ENCODE data around the gene CCT8.

The CCT8 gene

GRCh38 chr21:29092102-29092959 is 18.9 kb upstream of the CCT8 start (continued):
- TF ChIP-seq TSHZ2 (CRISPR knock-in tag; IDR thresholded peaks at IDR 0.05), result no peak

DNA sequence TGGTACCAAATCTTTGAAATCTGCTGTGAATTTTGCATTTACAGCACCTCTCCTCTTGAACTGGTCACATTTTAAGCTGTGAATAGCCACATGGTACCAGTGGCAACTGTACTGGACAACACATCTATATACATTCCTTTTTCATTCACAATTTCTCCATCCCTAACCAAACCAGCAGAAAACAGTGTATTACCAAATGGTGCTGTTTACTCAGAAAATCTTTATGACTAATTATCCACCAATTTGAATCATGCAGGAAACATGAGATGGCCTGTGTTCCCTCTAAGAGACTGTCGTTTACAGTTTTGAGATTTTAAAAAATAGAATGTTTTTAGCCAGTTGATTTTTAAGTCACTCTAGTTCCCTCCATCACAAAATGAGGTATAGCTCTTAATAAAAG is 17.6 kb upstream of the CCT8 start:
- TF ChIP-seq GLIS3 (CRISPR knock-in tag; IDR thresholded peaks at IDR 0.05) (no peak), TOX (CRISPR knock-in tag; IDR thresholded peaks at IDR 0.05; ENCODE audit: borderline replicate concordance) (no peak), TCF4 (CRISPR knock-in tag; IDR thresholded peaks at IDR 0.05; ENCODE audit: borderline replicate concordance) (no peak), PPARA (CRISPR knock-in tag; IDR thresholded peaks at IDR 0.05; ENCODE audit: borderline replicate concordance) (no peak), SNAI2 (CRISPR knock-in tag; IDR thresholded peaks at IDR 0.05) (no peak), RARB (CRISPR knock-in tag; IDR thresholded peaks at IDR 0.05) (no peak), ESRRG (CRISPR knock-in tag; IDR thresholded peaks at IDR 0.05) (no peak), ZNF8 (CRISPR knock-in tag; IDR thresholded peaks at IDR 0.05) (no peak)
- peak; percentile 73 for ATAC-seq

DNA sequence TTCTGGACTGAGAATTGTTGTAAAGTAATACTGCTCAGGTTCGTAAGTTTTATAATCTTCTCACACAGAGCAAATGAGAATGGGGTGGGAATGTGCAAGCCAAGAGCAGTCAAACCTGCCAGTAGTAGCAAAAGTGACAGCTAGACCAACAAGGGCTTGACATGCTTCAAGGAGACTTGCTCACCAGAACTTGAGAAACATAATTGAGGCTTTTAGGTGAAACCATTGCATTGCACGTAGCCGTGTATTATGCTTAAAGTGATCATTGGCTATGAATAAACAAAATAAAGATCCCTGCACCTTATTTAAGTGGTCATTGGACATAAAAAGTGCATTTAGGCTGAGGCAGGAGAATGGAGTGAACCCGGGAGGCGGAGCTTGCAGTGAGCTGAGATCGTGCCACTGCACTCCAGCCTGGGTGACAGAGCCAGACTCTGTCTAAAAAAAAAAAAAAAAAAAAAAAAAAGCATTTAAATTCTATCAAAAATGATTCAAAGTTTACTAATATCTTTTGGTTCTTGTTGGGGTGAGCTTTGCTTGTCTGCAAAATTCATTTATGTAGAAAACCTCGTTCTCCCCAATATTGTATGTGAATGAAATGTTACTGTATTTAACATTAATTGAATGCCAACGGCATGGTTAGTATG is 11.8 kb upstream of the CCT8 start:
- ATAC-seq, result no peak
- TF ChIP-seq GLIS3 (CRISPR knock-in tag; IDR thresholded peaks at IDR 0.05) (no peak), OSR1 (CRISPR knock-in tag; IDR thresholded peaks at IDR 0.05) (no peak), TOX (CRISPR knock-in tag; IDR thresholded peaks at IDR 0.05; ENCODE audit: borderline replicate concordance) (no peak), ARNTL (CRISPR knock-in tag; IDR thresholded peaks at IDR 0.05; ENCODE audit: borderline replicate concordance, low read depth) (no peak), RARB (CRISPR knock-in tag; IDR thresholded peaks at IDR 0.05) (no peak), CSDC2 (CRISPR knock-in tag; IDR thresholded peaks at IDR 0.05) (no peak), ZC3H10 (CRISPR knock-in tag; IDR thresholded peaks at IDR 0.05) (no peak), TCF4 (CRISPR knock-in tag; IDR thresholded peaks at IDR 0.05; ENCODE audit: borderline replicate concordance) (no peak), PPARA (CRISPR knock-in tag; IDR thresholded peaks at IDR 0.05; ENCODE audit: borderline replicate concordance) (no peak), ZNF8 (CRISPR knock-in tag; IDR thresholded peaks at IDR 0.05) (no peak), ZFP3 (CRISPR knock-in tag; IDR thresholded peaks at IDR 0.05) (no peak), ZFP30 (CRISPR knock-in tag; IDR thresholded peaks at IDR 0.05) (no peak), ZNF70 (CRISPR knock-in tag; IDR thresholded peaks at IDR 0.05) (no peak)
- TF ChIP-seq, protein P1, sequence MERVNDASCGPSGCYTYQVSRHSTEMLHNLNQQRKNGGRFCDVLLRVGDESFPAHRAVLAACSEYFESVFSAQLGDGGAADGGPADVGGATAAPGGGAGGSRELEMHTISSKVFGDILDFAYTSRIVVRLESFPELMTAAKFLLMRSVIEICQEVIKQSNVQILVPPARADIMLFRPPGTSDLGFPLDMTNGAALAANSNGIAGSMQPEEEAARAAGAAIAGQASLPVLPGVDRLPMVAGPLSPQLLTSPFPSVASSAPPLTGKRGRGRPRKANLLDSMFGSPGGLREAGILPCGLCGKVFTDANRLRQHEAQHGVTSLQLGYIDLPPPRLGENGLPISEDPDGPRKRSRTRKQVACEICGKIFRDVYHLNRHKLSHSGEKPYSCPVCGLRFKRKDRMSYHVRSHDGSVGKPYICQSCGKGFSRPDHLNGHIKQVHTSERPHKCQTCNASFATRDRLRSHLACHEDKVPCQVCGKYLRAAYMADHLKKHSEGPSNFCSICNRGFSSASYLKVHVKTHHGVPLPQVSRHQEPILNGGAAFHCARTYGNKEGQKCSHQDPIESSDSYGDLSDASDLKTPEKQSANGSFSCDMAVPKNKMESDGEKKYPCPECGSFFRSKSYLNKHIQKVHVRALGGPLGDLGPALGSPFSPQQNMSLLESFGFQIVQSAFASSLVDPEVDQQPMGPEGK (CRISPR knock-in tag; IDR thresholded peaks at IDR 0.05; ENCODE audit: borderline replicate concordance), result no peak
- TF ChIP-seq, protein P2, sequence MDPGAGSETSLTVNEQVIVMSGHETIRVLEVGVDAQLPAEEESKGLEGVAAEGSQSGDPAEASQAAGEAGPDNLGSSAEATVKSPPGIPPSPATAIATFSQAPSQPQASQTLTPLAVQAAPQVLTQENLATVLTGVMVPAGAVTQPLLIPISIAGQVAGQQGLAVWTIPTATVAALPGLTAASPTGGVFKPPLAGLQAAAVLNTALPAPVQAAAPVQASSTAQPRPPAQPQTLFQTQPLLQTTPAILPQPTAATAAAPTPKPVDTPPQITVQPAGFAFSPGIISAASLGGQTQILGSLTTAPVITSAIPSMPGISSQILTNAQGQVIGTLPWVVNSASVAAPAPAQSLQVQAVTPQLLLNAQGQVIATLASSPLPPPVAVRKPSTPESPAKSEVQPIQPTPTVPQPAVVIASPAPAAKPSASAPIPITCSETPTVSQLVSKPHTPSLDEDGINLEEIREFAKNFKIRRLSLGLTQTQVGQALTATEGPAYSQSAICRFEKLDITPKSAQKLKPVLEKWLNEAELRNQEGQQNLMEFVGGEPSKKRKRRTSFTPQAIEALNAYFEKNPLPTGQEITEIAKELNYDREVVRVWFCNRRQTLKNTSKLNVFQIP (CRISPR knock-in tag; IDR thresholded peaks at IDR 0.05; ENCODE audit: borderline replicate concordance, low read depth), result no peak
- TF ChIP-seq, protein P3, sequence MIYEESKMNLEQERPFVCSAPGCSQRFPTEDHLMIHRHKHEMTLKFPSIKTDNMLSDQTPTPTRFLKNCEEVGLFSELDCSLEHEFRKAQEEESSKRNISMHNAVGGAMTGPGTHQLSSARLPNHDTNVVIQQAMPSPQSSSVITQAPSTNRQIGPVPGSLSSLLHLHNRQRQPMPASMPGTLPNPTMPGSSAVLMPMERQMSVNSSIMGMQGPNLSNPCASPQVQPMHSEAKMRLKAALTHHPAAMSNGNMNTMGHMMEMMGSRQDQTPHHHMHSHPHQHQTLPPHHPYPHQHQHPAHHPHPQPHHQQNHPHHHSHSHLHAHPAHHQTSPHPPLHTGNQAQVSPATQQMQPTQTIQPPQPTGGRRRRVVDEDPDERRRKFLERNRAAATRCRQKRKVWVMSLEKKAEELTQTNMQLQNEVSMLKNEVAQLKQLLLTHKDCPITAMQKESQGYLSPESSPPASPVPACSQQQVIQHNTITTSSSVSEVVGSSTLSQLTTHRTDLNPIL (CRISPR knock-in tag; IDR thresholded peaks at IDR 0.05; ENCODE audit: low read depth), result no peak

GRCh38 chr21:29084372-29084771 is 10.9 kb upstream of the CCT8 start:
- TF ChIP-seq BACH2 (CRISPR knock-in tag; IDR thresholded peaks at IDR 0.05; ENCODE audit: borderline replicate concordance), result no peak

More at GRCh38 chr21:29084372-29084771, 10.9 kb upstream of the CCT8 start:
- no peak for ATAC-seq
